DOHH2 (cell line): ENCODE data around the gene PYGO2.

Experiments
- CTCF ChIP-seq: fragments of 200-600 bp; sonication (generic); IDR thresholded peaks from one replicate; pipeline ENCODE4 v1.5.1; 2014; ENCODE audit warnings: antibody characterized with exemption, mild to moderate bottlenecking, low read depth, low read length; ENCODE audit not compliant: poor library complexity, severe bottlenecking
- EZH2phosphoT487 ChIP-seq: fragments of 200-600 bp; sonication (generic); IDR thresholded peaks from 2 replicates; pipeline ENCODE4 v1.6.1; 2017; ENCODE audit warnings: borderline replicate concordance, mild to moderate bottlenecking, antibody characterized with exemption, low read length, moderate library complexity, mixed read lengths

- TF ChIP-seq CTCF (no peak), EZH2phosphoT487 (no peak)
Measured at GRCh38 chr1:154974102-154974807, 12.7 kb upstream of the PYGO2 start, which contains the start of gene CKS1B.
